GM23338 (cell line): Measurements from ENCODE around the gene ST8SIA2. TPM values are rescaled to one million over a fixed set of nuclear protein-coding genes. Genes with fewer than 3 reads are reported as not detected.
A peak's percentile ranks its signal among the peaks of the same experiment; 100 is the strongest.

ENCODE experiments used
- ATAC-seq: fragments of 200-7000 bp; cut with Tn5 transposase; 3 replicates; pipeline ENCODE4 v1.9.1; 2020
- DNase-seq: peaks from one replicate; pipeline ENCODE4 v3.0.0-alpha.2; 2015; ENCODE audit warnings: low spot score
- H2AFZ ChIP-seq: fragments of 200-600 bp; sonication (generic); 2 replicates; pipeline ENCODE4 v1.8.0; 2016; ENCODE audit warnings: antibody characterized with exemption, mild to moderate bottlenecking, moderate library complexity
- H3F3A ChIP-seq: fragments of 200-600 bp; sonication (generic); replicated peaks from 2 replicates; pipeline ENCODE4 v1.8.0; 2017; ENCODE audit warnings: antibody characterized with exemption, mixed run types, low read depth
- H3K27ac ChIP-seq: fragments of 200-600 bp; sonication (generic); 2 replicates; pipeline ENCODE4 v1.6.1; 2016; ENCODE audit warnings: low read depth
- H3K27me3 ChIP-seq: fragments of 200-600 bp; sonication (generic); 2 replicates; pipeline ENCODE4 v1.8.0; 2016; ENCODE audit warnings: mild to moderate bottlenecking, mixed run types, moderate library complexity; ENCODE audit not compliant: insufficient read depth
- H3K36me3 ChIP-seq: fragments of 200-600 bp; sonication (generic); 2 replicates; pipeline ENCODE4 v1.8.0; 2016; ENCODE audit warnings: mild to moderate bottlenecking; ENCODE audit not compliant: insufficient read depth
- H3K4me1 ChIP-seq: fragments of 200-600 bp; sonication (generic); 2 replicates; pipeline ENCODE4 v1.8.0; 2016; ENCODE audit warnings: mild to moderate bottlenecking, moderate library complexity; ENCODE audit not compliant: insufficient read depth
- H3K4me2 ChIP-seq: fragments of 200-600 bp; sonication (generic); 2 replicates; pipeline ENCODE4 v1.7.1; 2017; ENCODE audit warnings: mixed run types
- H3K4me3 ChIP-seq: fragments of 200-600 bp; sonication (generic); 2 replicates; pipeline ENCODE4 v1.6.1; 2016; ENCODE audit warnings: mixed run types
- H3K79me2 ChIP-seq: fragments of 200-600 bp; sonication (generic); replicated peaks from 2 replicates; pipeline ENCODE4 v1.8.0; 2017; ENCODE audit warnings: mild to moderate bottlenecking; ENCODE audit not compliant: insufficient read depth
- H3K9me2 ChIP-seq: fragments of 200-600 bp; sonication (generic); 2 replicates; pipeline ENCODE4 v1.8.0; 2017; ENCODE audit not compliant: insufficient read depth
- H4K20me1 ChIP-seq: fragments of 200-600 bp; sonication (generic); replicated peaks from 2 replicates; pipeline ENCODE4 v1.8.0; 2017; ENCODE audit warnings: mild to moderate bottlenecking; ENCODE audit not compliant: insufficient read depth
- H3K27ac Mint-ChIP-seq: 2 replicates; pipeline ENCODE4 v1.8.0; 2020; ENCODE audit warnings: inconsistent platforms, mild to moderate bottlenecking, moderate library complexity, mixed read lengths
- H3K27me3 Mint-ChIP-seq: 3 replicates; pipeline ENCODE4 v1.8.0; 2022; ENCODE audit warnings: low read depth, mild to moderate bottlenecking, moderate library complexity, mixed read lengths, inconsistent platforms; ENCODE audit not compliant: insufficient read depth, poor library complexity
- H3K36me3 Mint-ChIP-seq: 3 replicates; pipeline ENCODE4 v1.8.0; 2021; ENCODE audit warnings: low read depth, mild to moderate bottlenecking, inconsistent platforms, moderate library complexity, mixed read lengths
- H3K4me1 Mint-ChIP-seq: 3 replicates; pipeline ENCODE4 v1.8.0; 2020; ENCODE audit warnings: mild to moderate bottlenecking, inconsistent platforms, mixed read lengths
- H3K4me3 Mint-ChIP-seq: 3 replicates; pipeline ENCODE4 v1.8.0; 2021; ENCODE audit warnings: moderate library complexity, mild to moderate bottlenecking, inconsistent platforms, mixed read lengths
- H3K9me3 Mint-ChIP-seq: 3 replicates; pipeline ENCODE4 v1.8.0; 2020; ENCODE audit warnings: moderate library complexity, mild to moderate bottlenecking, inconsistent platforms, mixed read lengths
- CREB1 ChIP-seq: fragments of 250-450 bp; sonication (Bioruptor Pico); IDR thresholded peaks from 2 replicates; pipeline ENCODE4 v1.5.0; 2020; ENCODE audit warnings: low read depth, mild to moderate bottlenecking, moderate library complexity
- EZH2 ChIP-seq: fragments of 200-600 bp; sonication (generic); IDR thresholded peaks from one replicate; pipeline ENCODE4 v1.8.0; 2017; ENCODE audit warnings: antibody characterized with exemption, mild to moderate bottlenecking, low read depth; ENCODE audit not compliant: unreplicated experiment
- EZH2phosphoT487 ChIP-seq: fragments of 200-600 bp; sonication (generic); IDR thresholded peaks from one replicate; pipeline ENCODE4 v1.8.1; 2018; ENCODE audit warnings: antibody characterized with exemption; ENCODE audit not compliant: unreplicated experiment
- JUNB ChIP-seq: IDR thresholded peaks from one replicate; pipeline ENCODE4 v1.6.1; 2016; ENCODE audit warnings: antibody characterized with exemption; ENCODE audit not compliant: unreplicated experiment
- NANOG ChIP-seq: IDR thresholded peaks from 2 replicates; pipeline ENCODE4 v1.6.1; 2016; ENCODE audit warnings: antibody characterized with exemption, borderline replicate concordance
- POLR2AphosphoS5 ChIP-seq: IDR thresholded peaks from 2 replicates; pipeline ENCODE4 v1.6.1; 2016; ENCODE audit warnings: antibody characterized with exemption, low read depth
- STAT1 ChIP-seq: IDR thresholded peaks from one replicate; pipeline ENCODE4 v1.6.1; 2016; ENCODE audit warnings: antibody characterized with exemption; ENCODE audit not compliant: unreplicated experiment
- ZNF114 ChIP-seq: fragments of 250-450 bp; sonication (Bioruptor Pico); IDR thresholded peaks from 2 replicates; pipeline ENCODE4 v1.5.0; 2020; ENCODE audit warnings: mild to moderate bottlenecking, moderate library complexity
- ZNF331 ChIP-seq: fragments of 250-450 bp; sonication (Bioruptor Pico); IDR thresholded peaks from 2 replicates; pipeline ENCODE4 v1.5.0; 2020; ENCODE audit warnings: low read depth, mild to moderate bottlenecking, moderate library complexity
- polyA plus RNA-seq: library from polyadenylated mRNA; unstranded; fragments of >200 nt; fragmentation: Nextera tagmentation; extraction: Ambion mirVana; gene quantifications from 2 replicates; pipeline ENCODE4 v1.2.1, GENCODE V29; 2016
- total RNA-seq: library from RNA; depleted of rRNA; stranded (reverse); fragments of >200 nt; shearing (Covaris generic); gene quantifications from 2 replicates; pipeline ENCODE4 v1.2.3, GENCODE V29; 2014
- TF ChIP-seq, protein P1 (sequence below): IDR thresholded peaks from one replicate; pipeline ENCODE4 v1.6.1; 2018; ENCODE audit warnings: antibody characterized with exemption; ENCODE audit not compliant: unreplicated experiment
- TF ChIP-seq, protein P2 (sequence below): IDR thresholded peaks from 2 replicates; pipeline ENCODE4 v1.6.1; 2016; ENCODE audit warnings: antibody characterized with exemption
- TF ChIP-seq, protein P3 (sequence below), 2 experiments: fragments of 200-600 bp in 1 of 2; sonication (generic) in 1 of 2; conservative IDR thresholded peaks; 2 replicates each; pipeline versions ENCODE4 v1.5.1 to v1.6.1; 2016 to 2017; ENCODE audit warnings: antibody characterized with exemption in 2 of 2, low read depth in 2 of 2, mild to moderate bottlenecking in 2 of 2, moderate library complexity in 1 of 2
- TF ChIP-seq, protein P4 (sequence below): fragments of 250-450 bp; sonication (Bioruptor Pico); IDR thresholded peaks from 2 replicates; pipeline ENCODE4 v1.5.0; 2020; ENCODE audit warnings: mild to moderate bottlenecking, moderate library complexity

The ST8SIA2 gene
- total and polyA plus RNA-seq, 2 experiments from 2014 or later, result 0.66 to 1.2 TPM

DNA sequence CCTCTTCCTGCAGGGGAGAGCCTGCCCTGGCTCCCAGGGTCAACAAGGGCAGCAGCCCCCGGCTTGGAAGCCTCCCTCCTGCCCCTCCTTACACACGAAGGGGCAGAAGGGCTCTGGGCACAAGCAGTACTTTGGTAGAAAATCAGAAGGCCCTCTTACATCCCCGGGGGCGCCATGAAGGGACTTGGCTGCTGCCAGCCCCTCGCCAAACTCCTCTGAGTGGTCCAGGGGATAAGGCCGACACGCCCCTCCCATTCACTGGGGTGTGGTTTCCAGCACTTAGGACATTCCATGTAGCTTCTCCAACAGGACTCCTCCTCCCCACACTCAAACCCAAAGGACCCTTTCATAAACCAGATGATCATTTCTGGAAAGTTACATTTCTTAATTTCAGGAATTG, 1.2 kb upstream of the ST8SIA2 start:
- Mint-ChIP-seq H3K9me3 (no peaks in the 10 kb centered on the region; the same call in 2 of the 3 replicates), H3K4me1 (peaks cover 26% of the 10 kb centered on the region), H3K27ac (no peak overlapping the region), H3K36me3 (no peaks in the 10 kb centered on the region; the same call in 2 of the 3 replicates), H3K4me3 (peak overlapping the region; percentile 81), H3K27me3 (peaks cover 51% of the 10 kb centered on the region)
- Histone ChIP-seq H3K79me2 (no peaks in the 10 kb centered on the region), H3K4me3 (peak overlapping the region; percentile 96), H3K27me3 (peaks cover 55% of the 10 kb centered on the region), H3K36me3 (no peaks in the 10 kb centered on the region; the same call in 1 of the 2 replicates), H3K27ac (no peak overlapping the region), H3K4me2 (peak overlapping the region; percentile 97), H4K20me1 (no peaks in the 10 kb centered on the region), H3F3A (0 out of 2 replicates have a peak, but pooled peaks cover 4% of the 10 kb centered on the region), H2AFZ (peak overlapping the region; percentile 84), H3K4me1 (peaks cover 19% of the 10 kb centered on the region; the same call in 1 of the 2 replicates), H3K9me2 (no peaks in the 10 kb centered on the region)
- peak; percentile 73 for DNase-seq
- peak; percentile 33 for ATAC-seq
- TF ChIP-seq, protein P1, sequence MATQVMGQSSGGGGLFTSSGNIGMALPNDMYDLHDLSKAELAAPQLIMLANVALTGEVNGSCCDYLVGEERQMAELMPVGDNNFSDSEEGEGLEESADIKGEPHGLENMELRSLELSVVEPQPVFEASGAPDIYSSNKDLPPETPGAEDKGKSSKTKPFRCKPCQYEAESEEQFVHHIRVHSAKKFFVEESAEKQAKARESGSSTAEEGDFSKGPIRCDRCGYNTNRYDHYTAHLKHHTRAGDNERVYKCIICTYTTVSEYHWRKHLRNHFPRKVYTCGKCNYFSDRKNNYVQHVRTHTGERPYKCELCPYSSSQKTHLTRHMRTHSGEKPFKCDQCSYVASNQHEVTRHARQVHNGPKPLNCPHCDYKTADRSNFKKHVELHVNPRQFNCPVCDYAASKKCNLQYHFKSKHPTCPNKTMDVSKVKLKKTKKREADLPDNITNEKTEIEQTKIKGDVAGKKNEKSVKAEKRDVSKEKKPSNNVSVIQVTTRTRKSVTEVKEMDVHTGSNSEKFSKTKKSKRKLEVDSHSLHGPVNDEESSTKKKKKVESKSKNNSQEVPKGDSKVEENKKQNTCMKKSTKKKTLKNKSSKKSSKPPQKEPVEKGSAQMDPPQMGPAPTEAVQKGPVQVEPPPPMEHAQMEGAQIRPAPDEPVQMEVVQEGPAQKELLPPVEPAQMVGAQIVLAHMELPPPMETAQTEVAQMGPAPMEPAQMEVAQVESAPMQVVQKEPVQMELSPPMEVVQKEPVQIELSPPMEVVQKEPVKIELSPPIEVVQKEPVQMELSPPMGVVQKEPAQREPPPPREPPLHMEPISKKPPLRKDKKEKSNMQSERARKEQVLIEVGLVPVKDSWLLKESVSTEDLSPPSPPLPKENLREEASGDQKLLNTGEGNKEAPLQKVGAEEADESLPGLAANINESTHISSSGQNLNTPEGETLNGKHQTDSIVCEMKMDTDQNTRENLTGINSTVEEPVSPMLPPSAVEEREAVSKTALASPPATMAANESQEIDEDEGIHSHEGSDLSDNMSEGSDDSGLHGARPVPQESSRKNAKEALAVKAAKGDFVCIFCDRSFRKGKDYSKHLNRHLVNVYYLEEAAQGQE, result no peak
- TF ChIP-seq, protein P2, sequence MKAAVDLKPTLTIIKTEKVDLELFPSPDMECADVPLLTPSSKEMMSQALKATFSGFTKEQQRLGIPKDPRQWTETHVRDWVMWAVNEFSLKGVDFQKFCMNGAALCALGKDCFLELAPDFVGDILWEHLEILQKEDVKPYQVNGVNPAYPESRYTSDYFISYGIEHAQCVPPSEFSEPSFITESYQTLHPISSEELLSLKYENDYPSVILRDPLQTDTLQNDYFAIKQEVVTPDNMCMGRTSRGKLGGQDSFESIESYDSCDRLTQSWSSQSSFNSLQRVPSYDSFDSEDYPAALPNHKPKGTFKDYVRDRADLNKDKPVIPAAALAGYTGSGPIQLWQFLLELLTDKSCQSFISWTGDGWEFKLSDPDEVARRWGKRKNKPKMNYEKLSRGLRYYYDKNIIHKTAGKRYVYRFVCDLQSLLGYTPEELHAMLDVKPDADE, result no peak
- TF ChIP-seq ZNF114 (no peak), EZH2 (no peak), EZH2phosphoT487 (no peak), POLR2AphosphoS5 (no peak), NANOG (no peak), JUNB (no peak), CREB1 (no peak), ZNF331 (CRISPR knock-in tag) (no peak), STAT1 (no peak)
- TF ChIP-seq, protein P3, sequence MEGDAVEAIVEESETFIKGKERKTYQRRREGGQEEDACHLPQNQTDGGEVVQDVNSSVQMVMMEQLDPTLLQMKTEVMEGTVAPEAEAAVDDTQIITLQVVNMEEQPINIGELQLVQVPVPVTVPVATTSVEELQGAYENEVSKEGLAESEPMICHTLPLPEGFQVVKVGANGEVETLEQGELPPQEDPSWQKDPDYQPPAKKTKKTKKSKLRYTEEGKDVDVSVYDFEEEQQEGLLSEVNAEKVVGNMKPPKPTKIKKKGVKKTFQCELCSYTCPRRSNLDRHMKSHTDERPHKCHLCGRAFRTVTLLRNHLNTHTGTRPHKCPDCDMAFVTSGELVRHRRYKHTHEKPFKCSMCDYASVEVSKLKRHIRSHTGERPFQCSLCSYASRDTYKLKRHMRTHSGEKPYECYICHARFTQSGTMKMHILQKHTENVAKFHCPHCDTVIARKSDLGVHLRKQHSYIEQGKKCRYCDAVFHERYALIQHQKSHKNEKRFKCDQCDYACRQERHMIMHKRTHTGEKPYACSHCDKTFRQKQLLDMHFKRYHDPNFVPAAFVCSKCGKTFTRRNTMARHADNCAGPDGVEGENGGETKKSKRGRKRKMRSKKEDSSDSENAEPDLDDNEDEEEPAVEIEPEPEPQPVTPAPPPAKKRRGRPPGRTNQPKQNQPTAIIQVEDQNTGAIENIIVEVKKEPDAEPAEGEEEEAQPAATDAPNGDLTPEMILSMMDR (conservative IDR thresholded peaks at IDR 0.05; ENCODE audit: low read depth in 2 of 2), result no peak
- TF ChIP-seq, protein P4, sequence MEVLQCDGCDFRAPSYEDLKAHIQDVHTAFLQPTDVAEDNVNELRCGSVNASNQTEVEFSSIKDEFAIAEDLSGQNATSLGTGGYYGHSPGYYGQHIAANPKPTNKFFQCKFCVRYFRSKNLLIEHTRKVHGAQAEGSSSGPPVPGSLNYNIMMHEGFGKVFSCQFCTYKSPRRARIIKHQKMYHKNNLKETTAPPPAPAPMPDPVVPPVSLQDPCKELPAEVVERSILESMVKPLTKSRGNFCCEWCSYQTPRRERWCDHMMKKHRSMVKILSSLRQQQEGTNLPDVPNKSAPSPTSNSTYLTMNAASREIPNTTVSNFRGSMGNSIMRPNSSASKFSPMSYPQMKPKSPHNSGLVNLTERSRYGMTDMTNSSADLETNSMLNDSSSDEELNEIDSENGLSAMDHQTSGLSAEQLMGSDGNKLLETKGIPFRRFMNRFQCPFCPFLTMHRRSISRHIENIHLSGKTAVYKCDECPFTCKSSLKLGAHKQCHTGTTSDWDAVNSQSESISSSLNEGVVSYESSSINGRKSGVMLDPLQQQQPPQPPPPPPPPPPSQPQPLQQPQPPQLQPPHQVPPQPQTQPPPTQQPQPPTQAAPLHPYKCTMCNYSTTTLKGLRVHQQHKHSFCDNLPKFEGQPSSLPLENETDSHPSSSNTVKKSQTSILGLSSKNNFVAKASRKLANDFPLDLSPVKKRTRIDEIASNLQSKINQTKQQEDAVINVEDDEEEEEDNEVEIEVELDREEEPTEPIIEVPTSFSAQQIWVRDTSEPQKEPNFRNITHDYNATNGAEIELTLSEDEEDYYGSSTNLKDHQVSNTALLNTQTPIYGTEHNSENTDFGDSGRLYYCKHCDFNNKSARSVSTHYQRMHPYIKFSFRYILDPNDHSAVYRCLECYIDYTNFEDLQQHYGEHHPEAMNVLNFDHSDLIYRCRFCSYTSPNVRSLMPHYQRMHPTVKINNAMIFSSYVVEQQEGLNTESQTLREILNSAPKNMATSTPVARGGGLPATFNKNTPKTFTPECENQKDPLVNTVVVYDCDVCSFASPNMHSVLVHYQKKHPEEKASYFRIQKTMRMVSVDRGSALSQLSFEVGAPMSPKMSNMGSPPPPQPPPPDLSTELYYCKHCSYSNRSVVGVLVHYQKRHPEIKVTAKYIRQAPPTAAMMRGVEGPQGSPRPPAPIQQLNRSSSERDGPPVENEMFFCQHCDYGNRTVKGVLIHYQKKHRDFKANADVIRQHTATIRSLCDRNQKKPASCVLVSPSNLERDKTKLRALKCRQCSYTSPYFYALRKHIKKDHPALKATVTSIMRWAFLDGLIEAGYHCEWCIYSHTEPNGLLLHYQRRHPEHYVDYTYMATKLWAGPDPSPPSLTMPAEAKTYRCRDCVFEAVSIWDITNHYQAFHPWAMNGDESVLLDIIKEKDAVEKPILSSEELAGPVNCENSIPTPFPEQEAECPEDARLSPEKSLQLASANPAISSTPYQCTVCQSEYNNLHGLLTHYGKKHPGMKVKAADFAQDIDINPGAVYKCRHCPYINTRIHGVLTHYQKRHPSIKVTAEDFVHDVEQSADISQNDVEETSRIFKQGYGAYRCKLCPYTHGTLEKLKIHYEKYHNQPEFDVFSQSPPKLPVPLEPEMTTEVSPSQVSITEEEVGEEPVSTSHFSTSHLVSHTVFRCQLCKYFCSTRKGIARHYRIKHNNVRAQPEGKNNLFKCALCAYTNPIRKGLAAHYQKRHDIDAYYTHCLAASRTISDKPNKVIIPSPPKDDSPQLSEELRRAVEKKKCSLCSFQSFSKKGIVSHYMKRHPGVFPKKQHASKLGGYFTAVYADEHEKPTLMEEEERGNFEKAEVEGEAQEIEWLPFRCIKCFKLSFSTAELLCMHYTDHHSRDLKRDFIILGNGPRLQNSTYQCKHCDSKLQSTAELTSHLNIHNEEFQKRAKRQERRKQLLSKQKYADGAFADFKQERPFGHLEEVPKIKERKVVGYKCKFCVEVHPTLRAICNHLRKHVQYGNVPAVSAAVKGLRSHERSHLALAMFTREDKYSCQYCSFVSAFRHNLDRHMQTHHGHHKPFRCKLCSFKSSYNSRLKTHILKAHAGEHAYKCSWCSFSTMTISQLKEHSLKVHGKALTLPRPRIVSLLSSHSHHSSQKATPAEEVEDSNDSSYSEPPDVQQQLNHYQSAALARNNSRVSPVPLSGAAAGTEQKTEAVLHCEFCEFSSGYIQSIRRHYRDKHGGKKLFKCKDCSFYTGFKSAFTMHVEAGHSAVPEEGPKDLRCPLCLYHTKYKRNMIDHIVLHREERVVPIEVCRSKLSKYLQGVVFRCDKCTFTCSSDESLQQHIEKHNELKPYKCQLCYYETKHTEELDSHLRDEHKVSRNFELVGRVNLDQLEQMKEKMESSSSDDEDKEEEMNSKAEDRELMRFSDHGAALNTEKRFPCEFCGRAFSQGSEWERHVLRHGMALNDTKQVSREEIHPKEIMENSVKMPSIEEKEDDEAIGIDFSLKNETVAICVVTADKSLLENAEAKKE (CRISPR knock-in tag), result no peak
